Dermis microvascular lymphatic vessel endothelial cell (primary cell): Measurements from ENCODE around the gene EMC8. TPM values are rescaled to one million over a fixed set of nuclear protein-coding genes. Genes with fewer than 3 reads are reported as not detected.
"Not testable (repeated sequence)": the region's sequence is repeated elsewhere in the genome, so short reads cannot be mapped to it uniquely, and the experiment has no call there.

Experiments used
- DNase-seq, 2 donors: peaks; one replicate each; pipeline versions ENCODE4 v3.0.0 to v3.0.0-alpha.2; 2010; ENCODE audit warnings: low read depth in 2 of 2
- total RNA-seq: library from RNA; depleted of rRNA; stranded (reverse); fragments of >200 nt; gene quantifications from 2 replicates; pipeline ENCODE4 v1.2.1, GENCODE V29; 2014

EMC8 gene
- total RNA-seq, 1 donor from 2014 or later: 26.8 TPM

- no peak for DNase-seq
Observed at GRCh38 chr16:85835227-85835751, 35.9 kb upstream of the EMC8 start.

- DNase-seq: no peak
Observed at GRCh38 chr16:85834741-85835140, 35.4 kb upstream of the EMC8 start.

DNA sequence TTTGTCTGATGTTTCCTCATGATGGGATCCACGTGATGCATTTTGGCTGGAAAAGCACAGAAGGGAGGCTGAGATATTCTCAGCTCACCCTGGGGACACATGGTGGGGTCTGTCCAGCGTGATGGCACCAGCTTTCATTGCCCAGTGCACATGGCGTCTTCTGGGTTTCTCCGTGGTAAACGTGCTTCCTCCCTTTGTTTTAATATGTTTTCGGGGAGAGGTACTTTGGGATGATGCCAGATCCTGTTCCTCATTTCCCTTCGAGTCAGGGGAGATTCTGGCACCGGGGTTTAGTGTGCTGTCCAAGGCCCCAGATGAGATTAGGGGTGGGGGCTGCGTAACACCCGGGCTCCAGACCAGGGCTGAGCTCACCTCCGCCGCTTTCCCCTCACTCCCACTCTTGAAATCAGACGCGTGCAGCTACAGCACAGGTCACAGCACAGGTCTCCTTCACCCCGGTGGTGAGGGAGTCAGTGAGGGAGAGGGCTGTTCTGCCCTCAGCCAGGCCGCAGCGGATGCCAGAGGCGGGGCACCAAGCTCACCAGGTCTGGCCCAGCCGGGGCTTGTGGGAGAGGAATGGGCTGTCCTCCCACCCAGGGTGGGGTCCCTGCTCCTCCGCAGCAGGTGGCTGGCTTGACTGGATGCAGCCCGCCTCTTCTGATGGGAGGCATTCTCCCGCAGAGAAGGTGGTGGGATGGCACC lies 34.0 kb upstream of the EMC8 start:
- DNase-seq: peak; percentile 73 to 95

GRCh38 chr16:85832570-85833218 lies 33.4 kb upstream of the EMC8 start:
- no peak for DNase-seq

DNA sequence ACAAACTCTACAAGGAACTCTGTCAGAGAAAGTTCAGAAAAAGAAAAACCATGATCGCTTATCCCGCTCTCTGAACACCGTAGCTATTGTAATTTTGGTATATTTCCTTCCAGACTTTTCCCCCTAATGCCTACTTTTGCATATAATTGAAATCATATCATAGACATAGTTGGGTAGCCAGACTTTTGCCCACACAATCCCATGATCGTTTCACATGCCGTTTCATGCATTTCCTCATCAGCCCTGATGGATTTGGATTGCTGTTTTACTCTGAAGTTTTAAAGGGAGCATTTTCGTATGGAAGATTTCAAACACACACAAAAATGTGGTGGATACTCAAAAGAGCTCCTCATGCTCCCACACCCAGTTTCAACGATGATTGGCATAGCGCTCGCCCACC lies 31.5 kb upstream of the EMC8 start:
- DNase-seq: no peak

DNA sequence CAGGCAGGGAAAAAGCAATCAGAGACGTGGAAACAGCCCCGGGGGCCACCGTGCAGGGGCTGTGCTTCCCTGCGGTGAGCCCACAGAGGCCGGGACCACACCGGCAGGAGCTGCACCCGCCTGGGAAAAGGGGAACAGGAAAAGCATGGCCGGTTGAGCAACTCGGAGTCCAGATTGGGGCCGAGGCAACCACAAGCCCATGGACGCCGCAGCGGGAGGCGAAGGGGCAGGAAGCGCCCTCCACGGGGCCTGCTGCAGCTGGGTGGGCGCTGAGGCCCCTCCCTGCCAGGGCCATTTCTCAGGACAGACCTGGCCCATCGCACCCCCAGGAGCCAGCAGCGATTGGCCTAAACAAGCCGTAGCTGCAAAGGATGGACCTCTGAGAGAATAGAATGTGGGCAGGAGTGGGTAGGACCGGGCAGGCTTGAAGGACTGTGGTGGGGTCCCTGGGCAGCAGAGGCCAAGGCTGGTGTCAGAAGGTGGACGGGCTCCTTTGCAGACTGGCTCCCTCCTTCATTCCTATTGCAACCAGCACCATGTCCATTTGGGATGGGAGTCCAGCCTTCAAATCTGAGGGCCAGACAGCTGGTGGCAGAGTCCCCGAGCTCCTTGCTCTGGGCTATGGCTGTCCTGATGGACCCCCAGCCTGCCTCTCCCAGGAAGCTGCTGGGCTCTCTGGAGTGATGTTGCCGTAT lies 30.6 kb upstream of the EMC8 start:
- DNase-seq: no peak

DNA sequence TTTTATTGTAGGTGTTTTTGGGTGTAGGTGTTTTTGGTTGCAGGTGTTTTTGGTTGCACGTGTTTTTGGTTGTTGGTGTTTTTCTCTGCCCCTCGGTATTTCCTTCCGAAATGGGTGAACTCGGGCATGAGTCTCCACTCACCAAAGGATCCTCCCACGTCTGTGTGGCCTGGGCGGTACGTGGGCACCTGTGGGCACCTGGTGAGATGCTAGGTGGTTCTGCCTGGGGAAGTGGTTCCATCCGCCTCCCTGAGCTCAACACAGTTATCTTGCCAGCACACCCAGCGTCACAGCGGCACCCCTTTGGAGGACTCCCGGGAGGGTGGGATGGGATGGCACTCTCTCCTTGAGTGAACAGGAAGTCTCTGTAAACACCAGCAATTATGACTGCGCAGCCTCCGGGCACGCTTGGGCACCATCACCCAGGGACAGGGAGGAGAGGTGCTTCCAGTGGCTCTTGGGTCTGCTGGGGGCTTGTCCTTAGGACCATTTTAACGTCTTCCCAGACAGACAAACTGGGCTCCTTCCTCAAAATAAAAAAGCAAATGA lies 29.9 kb upstream of the EMC8 start:
- no peak for DNase-seq

GRCh38 chr16:85828166-85828565 lies 28.8 kb upstream of the EMC8 start:
- DNase-seq: no peak

- DNase-seq: no peak
Observed at GRCh38 chr16:85826686-85827247, 27.4 kb upstream of the EMC8 start.

DNA sequence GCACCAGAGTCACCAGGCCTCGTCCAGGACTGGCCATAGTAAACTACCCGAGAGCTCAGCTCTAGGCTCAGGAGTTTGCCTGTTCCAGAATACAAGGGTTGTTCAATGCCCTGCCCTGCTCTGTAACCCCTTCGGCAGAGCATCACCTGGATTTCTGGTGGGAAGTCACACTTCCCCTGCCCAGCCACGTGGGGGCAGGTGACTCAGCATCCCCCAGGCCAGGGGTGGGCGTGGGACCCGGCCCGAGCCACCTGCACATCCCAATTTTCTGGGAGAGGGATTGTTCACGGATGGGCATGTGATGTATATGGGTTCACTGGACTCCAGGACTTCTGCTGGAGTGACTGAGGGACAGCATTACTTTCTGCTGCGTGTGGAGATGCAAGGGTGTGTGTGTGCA lies 26.0 kb upstream of the EMC8 start:
- DNase-seq: no peak

DNA sequence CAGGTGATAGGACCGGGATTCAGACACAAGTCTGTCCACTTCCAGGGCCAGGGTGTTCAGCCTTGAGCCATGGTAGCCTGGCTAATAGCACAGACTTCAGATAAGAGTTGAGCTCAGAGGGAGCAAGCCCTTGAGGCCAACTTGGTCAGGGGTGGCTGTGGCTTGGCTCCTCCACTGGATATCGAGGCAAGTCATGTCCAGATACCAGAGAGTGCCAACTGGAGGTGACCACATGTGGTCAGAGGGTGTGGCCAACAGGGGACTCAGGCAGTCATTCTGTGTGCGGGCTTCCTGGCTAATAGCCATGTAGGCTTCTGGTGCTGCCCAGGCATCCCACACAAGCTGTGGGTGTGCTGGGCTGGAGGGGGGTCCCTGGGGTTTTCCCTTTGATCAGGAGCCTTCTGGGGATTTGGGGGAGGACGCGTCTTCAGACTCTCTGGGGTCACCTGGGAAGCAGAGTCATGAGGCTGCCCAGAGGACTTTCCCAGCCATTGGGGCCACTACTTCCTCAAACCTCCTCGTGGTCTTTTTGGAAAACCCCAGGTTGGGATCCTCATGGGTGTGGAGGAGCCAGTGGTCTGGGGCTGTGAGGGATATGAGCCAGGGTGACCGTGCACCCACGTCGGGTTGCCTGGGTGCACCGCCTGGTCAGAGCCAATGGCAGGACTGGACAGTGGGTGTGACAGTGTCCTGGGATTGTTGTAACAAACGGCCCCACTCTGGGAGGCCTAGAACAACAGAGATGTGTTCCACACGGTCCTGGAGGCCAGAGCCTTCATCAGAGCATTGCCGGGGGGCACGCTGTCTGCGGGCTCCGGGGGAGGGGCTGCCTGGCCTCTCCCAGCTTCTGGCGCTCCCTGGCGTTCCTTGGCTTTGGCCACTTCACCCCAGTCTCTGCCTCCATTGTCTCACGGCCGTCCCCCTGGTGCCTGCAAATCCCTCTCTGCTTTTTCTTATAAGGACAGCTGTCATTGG lies 25.1 kb upstream of the EMC8 start:
- DNase-seq: no peak

DNA sequence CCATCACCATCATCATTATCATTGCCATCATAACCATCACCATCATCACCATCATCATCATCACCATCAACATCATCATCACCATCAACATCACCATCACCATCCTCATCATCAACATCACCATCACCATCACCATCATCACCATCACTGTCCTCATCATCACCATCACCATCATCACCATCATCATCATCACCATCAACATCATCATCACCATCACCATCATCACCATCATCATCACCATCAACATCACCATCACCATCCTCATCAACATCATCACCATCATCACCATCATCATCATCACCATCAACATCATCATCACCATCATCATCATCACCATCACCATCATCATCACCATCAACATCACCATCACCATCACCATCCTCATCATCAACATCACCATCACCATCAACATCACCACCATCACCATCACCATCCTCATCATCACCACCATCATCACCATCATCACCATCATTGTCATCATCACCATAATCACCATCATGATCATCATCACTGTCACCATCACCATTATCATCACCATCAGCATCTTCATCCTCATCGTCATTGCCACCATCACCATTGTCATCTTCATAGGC lies 24.1 kb upstream of the EMC8 start:
- no peak for DNase-seq

DNA sequence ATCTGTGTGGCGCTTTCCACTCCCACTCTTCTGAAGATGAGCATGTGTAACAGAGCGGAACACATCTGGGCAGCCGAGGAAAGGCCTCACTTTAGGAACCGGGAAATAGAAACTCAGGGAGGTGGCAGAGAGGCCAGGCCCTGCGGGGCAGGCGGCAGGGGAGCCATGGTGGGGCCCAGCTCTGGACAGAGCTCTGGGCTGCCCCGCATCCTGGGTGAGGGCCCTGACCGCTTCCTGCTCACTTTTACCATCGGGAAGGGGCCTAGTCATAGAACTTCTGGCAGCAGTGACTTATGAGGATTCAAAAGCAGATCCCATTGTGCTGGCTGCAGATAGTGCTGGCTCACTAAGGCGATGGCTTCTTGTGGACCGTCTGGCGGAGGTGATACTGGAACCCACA lies 22.8 kb upstream of the EMC8 start:
- no peak for DNase-seq

GRCh38 chr16:85821390-85822135 lies 22.2 kb upstream of the EMC8 start:
- DNase-seq: peak; percentile 63 to 76

DNA sequence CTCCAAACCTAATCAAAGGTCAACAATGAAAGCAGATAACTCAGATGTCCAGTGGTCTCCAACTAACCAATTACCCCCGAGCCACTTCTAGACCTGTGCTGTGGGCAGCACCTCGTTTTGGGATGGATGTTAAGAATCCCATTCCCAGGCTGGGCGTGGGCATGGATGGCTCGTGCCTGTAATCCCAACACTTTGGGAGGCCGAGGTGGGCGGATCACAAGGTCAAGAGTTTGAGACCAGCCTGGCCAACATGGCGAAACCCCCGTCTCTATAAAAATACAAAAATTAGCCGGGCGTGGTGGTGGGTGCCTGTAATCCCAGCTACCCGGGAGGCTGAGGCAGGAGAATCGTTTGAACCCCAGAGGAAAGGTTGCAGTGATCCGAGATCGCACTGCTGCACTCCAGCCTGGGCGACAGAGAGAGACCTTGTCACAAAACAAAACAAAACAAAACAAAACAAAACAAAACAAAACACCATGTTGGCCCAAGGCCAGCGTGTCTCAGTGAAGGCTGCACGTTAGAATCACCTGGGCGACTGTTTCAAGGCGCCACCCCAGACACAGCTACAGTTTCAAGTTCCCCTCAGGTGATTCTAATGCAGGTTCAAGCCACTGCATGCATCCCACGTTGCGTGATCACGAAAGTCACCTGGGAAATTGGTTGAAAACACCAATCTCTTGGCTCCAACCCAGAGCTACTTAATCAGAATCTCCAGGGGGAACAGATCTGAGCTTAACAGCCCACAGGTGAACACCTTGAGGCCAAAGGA lies 21.4 kb upstream of the EMC8 start:
- DNase-seq: no peak

- no peak for DNase-seq
Observed at GRCh38 chr16:85819771-85820170, 20.4 kb upstream of the EMC8 start.

DNA sequence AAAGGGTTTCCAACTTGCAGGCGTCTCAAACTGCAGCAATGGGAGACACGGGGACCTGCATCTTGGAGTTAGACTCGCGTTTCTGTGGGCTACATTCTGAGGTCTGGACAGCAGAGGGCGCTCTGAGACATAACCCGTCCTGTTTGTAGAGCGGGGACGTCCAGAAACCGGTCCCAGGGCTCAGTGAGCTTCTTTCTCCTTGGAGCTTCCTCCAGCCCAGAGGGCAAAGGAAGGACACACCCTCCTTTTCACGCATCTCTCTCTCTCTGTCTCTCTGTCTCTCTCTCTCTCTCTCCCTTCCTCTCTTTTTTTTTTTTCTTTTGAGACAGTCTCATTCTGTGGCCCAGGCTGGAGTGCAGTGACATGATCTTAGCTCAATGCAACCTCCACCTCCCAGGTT lies 19.9 kb upstream of the EMC8 start:
- DNase-seq: peak; percentile 47 to 74

GRCh38 chr16:85817195-85817594 lies 17.9 kb upstream of the EMC8 start:
- DNase-seq: not testable (repeated sequence)

- DNase-seq: no peak
Observed at GRCh38 chr16:85816159-85816558, 16.8 kb upstream of the EMC8 start.
